HG02610 (cell line): ENCODE measurements around the gene RAB3C.
"Not testable (repeated sequence)": the region's sequence is repeated elsewhere in the genome, so short reads cannot be mapped to it uniquely, and the experiment has no call there.

Experiments used
- ATAC-seq: cut with Tn5 transposase; IDR thresholded peaks from one replicate; pipeline ENCODE4 v1.9.1; 2021; ENCODE audit warnings: mild to moderate bottlenecking, moderate library complexity; ENCODE audit not compliant: unreplicated experiment

Gene RAB3C

DNA sequence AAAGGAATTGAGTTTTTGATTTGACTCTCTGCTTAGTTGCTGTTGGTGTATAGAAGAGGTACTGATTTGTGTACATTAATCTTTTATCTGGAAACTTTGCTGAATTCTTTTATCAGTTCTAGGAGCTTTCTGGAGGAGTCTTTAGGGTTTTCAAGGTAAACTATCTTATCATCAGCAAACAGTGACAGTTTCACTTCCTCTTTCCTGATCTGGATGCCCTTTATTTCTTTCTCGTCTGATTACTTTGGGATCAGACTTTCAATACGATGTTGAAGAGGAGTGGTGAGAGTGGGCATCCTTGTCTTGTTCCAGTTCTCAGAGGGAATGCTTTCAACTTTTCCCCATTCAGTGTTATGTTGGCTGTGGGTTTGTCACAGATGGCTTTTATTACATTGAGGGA lies 17.7 kb downstream of the RAB3C start:
- not testable (repeated sequence) for ATAC-seq

DNA sequence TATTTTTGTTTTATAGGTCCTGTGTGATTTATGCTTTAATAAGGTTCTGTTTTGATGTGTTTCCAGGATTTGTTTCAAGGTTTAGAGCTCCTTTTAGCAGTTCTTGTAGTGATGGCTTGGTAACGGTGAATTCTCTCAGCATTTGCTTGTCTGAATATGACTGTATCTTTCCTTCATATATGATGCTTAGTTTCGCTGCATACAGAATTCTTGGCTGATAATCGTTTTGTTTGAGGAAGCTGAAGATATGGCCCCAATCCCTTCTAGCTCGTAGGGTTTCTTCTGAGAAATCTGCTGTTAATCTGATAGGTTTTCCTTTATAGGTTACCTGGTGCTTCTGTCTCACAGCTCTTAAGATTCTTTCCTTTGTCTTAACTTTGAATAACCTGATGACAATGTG lies 20.0 kb downstream of the RAB3C start:
- not testable (repeated sequence) for ATAC-seq

DNA sequence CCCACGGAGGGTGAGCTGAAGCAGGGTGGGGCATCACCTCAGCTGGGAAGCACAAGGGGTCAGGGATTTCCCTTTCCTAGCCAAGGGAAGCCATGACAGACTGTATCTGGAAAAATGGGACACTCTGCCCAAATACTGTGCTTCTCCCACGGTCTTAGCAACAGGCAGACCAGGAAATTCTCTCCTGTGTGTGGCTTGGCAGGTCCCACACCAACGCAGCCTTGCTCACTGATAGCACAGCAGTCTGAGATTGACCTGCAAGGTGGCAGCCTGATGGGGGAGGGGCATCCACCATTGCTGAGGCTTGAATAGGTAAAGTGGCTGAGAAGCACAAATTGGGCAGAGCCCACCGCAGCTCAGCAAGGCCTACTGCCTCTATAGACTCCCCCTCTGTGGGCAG lies 23.2 kb downstream of the RAB3C start:
- ATAC-seq: no peak

DNA sequence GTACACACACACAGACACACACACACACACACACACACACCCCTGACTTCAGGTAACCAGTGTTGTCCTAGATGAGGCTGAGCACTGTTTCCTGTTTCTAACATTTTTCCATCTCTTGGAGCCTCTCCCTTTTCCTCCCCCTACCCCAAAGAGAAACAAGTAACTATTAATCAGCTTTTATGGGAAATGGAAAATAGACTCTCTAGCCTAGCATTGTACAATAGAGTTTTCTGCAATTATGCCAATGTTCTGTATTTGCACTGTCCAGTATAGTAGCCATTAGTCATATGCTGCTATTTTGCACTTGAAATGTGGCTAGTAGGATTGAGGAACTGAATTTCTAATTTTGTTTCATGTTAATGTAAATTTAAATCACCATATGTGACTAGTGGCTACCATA lies 33.1 kb downstream of the RAB3C start:
- no peak for ATAC-seq

DNA sequence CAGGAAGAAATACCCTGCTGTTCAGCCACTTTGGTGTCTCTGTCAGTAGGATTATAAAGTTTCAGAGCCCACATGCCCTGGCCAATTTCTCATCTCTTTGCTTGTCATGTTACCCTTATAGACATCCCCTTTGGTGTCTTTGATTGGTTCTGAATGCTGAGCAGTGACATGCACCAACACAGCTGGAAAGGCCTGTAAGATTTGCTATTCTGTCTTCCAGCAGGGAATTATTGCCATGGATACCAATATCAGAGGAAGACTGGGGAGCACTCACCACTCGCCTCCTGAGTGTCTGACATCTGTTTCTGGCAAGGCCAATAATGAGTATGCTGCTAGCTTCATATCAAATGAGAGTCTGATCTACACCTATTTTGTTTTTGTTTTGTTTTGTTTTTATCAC lies 34.4 kb downstream of the RAB3C start:
- no peak for ATAC-seq

DNA sequence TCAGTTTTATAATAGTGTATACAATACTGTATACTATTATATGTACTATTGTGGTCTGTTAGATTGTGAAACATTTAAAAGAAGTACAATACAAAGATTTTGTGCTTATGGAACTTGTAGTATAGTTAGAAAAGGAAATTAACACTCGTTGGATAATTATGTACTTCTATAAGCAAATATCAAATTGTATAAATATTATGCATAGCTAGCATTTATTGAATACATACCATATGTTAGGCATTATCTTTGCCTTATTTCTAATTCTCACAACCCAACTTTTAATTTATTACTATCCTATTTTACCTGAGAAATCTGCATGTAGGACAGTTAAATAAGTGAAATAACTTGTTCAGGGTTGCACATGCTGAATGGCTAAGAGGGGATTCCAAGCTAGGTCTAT lies 37.5 kb downstream of the RAB3C start:
- no peak for ATAC-seq

DNA sequence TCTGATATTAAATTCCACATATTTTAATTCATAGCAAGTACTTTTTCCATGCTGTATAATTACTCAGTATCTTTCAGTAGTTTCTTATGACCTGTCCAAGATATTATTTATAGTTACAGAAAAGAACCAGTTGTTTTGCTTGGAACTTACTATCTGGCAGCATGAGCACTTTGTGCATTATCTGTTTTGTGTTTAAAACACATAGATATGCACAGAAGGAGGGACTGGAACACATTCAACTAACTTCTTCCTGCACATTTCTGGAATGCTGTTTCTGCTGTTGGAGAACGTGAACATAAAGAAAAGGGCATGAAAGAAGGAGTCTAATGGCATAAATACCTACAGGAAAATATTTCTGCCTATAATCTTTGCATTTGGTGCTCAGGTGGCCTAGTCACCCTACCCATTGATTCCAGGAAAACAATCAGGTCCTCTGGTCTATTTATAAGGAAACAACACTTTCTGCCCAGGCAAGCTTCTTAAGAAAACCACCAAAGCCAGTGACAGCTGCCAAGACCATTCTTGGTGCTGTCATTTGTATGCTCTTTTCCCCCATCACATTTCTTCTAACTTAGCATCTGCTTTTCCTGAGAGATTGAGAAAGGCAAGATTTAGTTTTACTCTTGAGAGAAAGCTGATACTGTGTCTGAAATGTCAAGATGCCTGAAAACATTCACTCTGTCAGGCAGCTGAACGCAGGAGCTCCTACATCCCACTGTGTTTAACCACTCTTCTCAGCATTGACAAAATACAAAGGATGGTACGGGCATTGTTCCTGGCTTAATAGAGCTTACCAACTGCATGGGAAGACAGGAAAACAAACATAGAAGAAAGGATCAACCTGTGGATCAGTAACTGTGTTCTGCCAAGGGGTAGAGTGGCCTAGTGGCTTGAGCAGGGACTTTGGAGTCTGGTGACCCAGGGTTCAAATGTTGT lies 40.3 kb downstream of the RAB3C start:
- no peak for ATAC-seq

DNA sequence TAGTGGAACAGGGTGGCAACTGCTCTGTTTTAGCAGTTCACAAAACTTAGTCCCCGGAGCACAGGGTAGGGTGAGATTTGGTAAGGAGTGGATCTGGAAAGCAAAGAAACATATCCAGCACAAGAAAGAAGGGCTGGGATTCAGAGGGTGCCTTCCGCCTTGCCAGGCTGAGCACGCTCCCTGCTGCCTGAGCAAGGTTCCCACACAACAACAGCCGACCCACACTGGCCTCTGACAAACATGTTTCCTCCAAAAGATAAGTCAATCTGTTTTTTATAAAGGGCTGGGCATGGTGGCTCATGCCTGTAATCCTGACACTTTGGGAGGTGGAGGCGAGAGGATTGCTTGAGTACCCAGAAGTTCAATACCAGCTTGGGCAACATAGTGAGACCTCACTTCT lies 45.8 kb downstream of the RAB3C start:
- no peak for ATAC-seq

DNA sequence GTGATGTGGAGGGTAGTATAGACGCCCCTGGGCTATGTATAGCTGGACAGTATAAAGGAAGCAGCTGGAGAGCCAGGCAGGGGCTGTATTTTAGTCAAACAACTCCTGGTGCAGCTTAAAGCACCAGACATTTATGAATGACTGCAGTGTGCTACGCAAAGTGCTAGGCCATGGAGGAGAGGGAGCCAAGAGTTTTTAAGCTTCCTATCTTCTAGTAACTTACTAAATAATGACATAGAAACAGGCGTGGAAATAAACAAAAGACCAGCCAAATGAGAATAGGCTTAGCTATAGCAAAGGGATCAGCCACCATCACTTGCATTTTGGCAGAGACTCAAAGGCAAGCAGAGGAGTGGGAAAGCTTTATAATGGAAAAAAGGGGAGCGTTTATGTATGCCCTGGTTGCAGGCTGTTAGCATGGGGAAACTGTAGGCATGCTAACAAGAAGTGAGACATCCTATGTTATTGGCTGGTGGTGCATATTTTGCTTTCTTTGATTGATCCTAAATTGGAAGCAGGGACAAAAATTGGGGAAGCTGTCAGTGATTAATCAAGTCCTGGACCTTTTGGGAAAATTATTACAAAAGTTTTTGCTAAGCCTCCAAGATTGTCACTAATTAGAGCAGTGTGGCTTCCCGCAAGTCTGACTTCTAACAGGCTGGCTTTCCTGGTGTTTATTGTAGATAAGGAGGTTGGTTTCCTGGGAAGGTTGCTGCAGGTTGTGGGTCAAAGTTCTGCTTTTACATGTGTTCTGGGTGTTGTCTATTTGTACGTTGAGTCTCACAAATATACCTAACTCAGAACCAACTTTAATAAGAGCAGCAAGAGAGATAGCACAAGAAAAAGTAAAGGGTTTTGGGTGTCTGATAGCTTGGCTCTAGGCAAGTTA lies 46.6 kb downstream of the RAB3C start:
- no peak for ATAC-seq

DNA sequence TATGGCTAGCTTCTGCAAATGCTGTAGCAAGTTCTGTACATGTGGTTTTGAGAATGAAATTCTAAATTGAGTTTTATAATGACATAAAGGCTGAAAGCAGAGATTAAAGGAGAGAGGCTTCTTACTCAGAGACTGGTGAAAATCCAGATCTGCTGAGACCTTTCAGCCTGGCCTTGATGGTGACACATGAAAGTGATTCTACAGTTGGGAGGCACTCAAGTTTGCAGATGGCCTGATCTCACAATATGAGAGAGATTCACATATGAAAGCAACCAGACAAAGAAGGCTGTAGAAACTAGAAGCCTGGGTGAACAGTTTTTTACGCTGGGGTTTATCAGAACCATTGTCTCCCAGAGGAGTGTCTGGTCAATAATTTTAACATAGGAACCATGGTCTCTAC lies 49.0 kb downstream of the RAB3C start:
- no peak for ATAC-seq

DNA sequence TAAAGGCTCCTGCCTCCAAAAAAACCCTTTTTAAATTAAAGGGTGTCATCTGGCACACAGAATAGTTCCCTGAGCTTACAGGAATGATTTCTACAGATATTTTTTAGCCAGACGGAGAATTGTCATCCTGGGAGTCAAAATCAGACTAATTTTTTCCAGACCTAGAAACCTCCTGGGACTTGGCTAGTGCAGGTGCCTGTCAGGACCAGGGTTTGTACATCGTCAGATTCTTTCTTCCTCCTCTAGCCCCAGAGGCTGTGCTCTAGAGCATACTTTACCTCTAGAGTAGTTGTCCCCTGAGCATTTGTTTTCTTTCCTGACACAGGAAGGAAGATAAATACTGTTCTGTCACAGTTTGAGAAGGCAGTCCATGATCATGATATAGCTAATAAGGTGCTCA lies 52.5 kb downstream of the RAB3C start:
- no peak for ATAC-seq

DNA sequence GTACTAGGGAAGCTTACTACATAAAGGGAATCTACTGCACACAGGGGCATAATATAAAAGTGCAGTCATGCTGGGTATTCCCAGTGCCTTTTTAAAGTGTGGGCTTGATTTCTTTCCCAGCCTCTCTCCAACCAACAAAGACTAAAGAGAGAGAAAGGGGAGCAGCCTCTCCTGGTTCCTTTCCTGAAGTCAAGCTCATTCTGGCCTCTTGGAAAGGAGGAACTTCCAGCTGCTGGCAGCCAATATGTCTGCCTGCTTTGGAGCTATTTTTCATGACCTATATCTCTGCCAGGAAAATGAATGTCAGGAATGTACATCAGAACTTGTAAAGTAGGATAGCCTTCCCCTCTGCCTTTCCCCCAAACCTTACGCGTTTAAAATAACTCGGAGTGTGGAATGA lies 57.1 kb downstream of the RAB3C start:
- no peak for ATAC-seq

DNA sequence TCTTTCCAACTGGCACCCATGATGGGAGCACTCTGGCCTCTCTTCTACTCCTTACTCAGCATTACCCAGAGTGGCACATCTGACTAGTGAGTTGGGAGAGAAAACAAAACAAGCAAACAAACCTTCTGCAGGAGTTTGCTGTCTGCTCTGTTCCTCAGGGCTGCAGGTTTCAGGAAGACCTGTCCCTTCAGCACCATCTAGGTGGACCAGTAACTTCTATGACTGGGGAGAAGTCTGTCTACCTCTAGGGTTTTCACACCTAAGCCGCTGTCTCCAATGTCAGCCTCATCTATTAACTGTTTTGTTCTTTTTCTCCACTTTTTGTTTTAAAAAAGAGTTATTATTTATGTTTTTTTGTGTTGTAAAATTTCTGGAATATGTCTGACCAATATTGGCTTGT lies 58.7 kb downstream of the RAB3C start:
- ATAC-seq: no peak

DNA sequence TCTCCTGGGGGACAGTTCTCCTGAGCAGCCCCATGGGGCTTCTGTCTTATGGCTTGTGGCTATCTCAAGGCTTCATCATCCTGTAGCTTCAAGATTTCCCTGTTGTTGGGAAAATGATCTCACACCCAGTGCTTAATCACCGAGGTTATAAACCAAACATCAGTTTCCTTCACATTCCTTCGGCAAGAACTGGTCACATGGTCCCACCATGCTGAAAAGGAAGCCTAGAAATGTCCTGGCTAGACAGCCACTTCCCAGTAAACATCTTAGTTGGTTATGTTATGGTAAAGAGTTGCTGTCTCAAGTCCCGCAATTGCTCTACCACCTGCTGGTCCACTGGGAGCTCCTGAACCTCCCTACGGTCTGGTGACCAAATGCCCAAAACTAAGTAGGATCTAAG lies 66.0 kb downstream of the RAB3C start:
- no peak for ATAC-seq

DNA sequence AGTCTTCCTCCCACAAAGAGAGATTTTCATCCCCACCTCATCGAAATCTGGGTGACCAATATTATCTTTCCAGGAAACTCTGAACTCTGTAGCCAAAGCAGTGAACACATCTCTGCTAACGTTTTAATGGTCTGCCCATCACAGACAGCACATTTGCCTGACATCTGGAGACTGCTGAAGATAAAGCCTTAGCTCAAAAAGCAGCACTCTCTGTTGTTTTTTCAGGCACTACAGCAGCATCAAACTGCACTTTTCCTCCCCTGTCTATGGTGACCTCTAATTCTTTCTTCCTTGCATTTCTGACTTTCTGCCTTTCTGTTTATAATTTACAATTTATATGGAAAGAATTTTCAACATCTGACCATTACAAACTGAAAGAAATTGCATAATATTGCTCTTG lies 66.8 kb downstream of the RAB3C start:
- ATAC-seq: no peak

DNA sequence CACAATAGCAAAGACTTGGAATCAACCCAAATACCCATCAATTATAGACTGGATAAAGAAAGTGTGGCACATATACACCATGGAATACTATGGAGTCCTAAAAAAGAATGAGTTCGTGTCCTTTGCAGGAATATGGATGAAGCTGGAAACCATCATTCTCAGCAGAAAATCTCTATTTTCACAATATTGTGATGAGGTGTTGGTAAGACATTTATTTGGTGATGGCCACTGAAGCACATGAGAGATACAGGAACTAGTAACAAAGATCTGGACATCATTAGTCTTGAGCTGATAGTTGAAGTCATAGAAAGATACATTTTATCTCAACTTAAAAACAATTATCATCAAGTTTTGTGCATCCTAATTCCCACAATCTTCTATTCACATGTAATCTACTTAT lies 70.6 kb downstream of the RAB3C start:
- no peak for ATAC-seq

DNA sequence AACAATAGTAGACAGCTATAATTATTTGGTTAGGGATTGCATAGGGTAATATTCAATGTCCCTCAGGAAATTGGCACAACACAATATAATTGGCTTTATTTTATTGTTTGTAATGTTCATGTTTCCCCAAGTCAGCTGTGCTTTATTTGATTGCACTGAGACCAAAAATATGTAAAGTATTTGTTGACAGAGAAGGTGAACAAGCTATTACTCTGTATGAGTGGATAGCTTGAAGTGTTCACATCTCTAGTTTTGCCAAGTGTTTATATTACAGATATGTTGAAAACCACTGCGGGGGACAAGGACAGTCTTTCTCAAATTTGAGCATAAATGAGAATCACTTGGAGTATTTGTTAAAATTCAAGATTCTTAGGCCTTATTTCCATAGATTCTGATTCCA lies 83.3 kb downstream of the RAB3C start:
- no peak for ATAC-seq

DNA sequence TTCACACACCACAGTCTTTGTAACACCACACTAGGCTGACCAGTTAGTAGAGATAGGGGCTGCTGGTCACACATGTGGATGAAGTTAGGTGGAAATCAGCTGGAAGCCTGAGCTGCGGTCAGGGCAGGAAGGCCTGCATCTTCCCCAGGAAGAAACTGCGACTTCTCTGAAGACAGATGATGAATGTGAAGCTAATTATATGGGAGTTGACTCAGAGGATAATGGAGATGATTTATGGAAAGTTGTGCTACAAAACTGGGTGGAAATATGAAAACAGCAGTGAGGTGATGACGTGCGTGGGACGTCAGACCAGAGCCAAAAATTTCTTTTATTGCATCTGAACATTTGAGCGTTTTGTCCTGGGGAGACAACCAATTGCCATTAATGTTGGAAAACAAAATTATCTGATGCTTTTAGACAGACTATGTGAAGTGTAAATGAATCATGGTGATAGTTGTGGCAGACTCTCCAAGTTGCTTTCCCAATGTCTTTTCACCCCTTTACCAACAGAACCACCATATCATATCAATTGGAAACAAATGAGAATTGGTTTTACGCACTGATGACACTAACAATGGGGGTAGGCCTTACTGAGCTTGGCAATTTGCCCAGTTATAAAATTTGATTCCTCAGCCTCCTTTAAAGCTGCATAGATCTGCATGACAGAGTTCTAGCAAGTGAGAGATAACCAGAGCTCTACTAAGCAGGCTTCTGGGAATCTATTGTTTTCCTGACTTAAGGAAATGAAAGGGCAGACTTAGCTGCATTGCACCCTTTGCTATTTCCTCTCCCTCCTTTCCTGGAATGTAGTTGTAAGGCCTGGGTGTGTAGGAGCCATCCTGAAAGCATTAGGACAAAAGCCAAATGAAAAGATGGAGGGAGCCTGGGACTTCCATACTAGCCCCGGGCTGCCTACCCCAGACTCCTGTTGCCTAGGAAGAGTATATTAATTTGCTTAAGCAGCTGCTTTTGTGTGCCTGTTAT lies 84.0 kb downstream of the RAB3C start:
- ATAC-seq: no peak

DNA sequence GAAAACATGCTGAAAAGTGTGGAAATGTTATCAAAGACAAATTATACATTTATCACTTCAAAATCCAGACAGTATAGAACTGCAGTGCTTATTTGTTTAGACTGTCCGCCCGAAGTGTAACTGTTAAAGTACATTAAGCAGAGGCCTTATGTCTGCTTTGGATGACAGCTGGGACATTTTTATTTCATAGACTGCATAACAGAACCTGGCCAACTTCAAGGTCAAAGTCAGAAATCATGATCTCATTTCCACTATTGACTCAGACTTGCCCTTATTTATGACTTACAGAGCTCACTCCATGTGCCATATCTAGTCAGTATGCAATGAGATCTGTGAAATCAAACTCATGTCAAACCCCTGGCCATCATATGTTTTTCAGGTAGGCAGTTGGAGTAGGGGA lies 87.7 kb downstream of the RAB3C start:
- ATAC-seq: no peak

DNA sequence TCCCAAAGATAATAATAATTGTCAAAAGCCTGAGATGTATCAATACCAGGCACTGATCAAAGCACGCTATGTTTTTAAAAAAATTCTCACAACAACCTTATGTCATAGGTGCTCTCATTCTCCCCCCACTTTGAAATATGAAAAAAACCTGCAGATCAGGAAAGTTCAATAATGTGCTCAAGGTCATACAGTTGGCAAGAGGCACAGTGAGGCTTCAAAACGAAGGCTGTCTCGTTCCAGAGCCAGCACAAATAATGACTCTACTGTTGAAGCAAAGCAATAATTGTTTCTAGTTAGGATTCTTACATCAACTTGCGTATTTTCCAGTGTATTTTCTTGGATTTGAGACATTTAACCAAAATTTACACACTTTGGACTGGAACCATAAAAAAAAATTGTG lies 88.3 kb downstream of the RAB3C start:
- no peak for ATAC-seq

DNA sequence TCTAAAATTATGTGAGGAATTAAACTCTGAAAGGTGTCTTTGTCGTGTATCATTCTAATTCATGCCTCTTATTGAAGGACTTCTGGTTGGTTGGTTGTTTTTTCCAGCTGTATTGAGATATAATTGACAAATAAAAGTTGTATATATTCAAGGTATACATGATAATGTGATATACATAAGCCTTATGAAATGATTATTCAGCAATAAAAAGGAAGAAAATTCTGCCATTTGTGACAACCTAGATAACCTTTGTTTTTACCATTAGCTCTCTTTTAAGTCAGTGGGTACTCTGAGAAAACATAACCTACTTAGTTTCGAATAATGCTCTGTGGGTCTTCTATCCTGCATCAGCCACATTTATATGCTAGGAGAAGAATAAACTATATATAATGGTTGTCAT lies 89.6 kb downstream of the RAB3C start:
- no peak for ATAC-seq
